ENCODE results near the gene NLGN4Y.

DNA sequence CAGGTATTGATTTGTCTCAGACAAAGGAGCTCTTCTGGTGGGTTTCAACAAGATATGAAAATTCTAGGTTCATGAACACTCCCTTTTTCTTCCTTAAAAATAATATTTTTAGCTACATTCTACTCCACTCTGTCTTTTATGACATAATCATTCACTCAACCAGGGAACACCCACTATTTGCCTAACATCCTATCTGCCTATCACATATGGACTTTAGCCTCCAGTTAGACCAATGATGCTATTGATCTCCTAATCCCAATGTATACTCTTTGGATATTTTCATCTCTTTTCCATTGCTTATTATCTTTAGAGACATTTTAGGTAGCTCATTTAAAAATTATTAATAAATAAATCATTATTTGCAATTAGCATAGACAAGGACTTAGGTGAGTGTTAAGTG is 110.6 kb downstream of the NLGN4Y start:
- TF ChIP-seq, protein P1, sequence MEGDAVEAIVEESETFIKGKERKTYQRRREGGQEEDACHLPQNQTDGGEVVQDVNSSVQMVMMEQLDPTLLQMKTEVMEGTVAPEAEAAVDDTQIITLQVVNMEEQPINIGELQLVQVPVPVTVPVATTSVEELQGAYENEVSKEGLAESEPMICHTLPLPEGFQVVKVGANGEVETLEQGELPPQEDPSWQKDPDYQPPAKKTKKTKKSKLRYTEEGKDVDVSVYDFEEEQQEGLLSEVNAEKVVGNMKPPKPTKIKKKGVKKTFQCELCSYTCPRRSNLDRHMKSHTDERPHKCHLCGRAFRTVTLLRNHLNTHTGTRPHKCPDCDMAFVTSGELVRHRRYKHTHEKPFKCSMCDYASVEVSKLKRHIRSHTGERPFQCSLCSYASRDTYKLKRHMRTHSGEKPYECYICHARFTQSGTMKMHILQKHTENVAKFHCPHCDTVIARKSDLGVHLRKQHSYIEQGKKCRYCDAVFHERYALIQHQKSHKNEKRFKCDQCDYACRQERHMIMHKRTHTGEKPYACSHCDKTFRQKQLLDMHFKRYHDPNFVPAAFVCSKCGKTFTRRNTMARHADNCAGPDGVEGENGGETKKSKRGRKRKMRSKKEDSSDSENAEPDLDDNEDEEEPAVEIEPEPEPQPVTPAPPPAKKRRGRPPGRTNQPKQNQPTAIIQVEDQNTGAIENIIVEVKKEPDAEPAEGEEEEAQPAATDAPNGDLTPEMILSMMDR (conservative IDR thresholded peaks at IDR 0.05 in 1 of 2, IDR thresholded peaks at IDR 0.05 in 1 of 2; ENCODE audit: low read depth in 1 of 2, low read length in 2 of 2): no peak
- TF ChIP-seq EZH2 (IDR thresholded peaks at IDR 0.05; ENCODE audit: low read length, missing control alignments): no peak
